DOHH2 (cell line): ENCODE measurements around the gene CSRNP3.

Experiments
- CTCF ChIP-seq: fragments of 200-600 bp; sonication (generic); IDR thresholded peaks from one replicate; pipeline ENCODE4 v1.5.1; 2014; ENCODE audit warnings: antibody characterized with exemption, mild to moderate bottlenecking, low read depth, low read length; ENCODE audit not compliant: poor library complexity, severe bottlenecking
- EZH2phosphoT487 ChIP-seq: fragments of 200-600 bp; sonication (generic); IDR thresholded peaks from 2 replicates; pipeline ENCODE4 v1.6.1; 2017; ENCODE audit warnings: borderline replicate concordance, mild to moderate bottlenecking, antibody characterized with exemption, low read length, moderate library complexity, mixed read lengths

GRCh38 chr2:165500001-165500400 is 30.5 kb downstream of the CSRNP3 start:
- no peak for TF ChIP-seq CTCF
- no peak for TF ChIP-seq EZH2phosphoT487
